Loucy (cell line): ENCODE measurements around the gene GPR17.

Experiments used
- H2AFZ ChIP-seq: fragments of 200-600 bp; sonication (generic); 2 replicates; pipeline ENCODE4 v1.6.0; 2016; ENCODE audit warnings: antibody characterized with exemption, mild to moderate bottlenecking, low read length, moderate library complexity
- H3F3A ChIP-seq: fragments of 200-600 bp; 2 replicates; pipeline ENCODE4 v1.6.0; 2016; ENCODE audit warnings: antibody characterized with exemption, low read depth, mild to moderate bottlenecking
- H3K27me3 ChIP-seq: fragments of 200-600 bp; sonication (generic); 2 replicates; pipeline ENCODE4 v1.6.1; 2014; ENCODE audit warnings: low read length, mild to moderate bottlenecking; ENCODE audit not compliant: insufficient read depth, poor library complexity, severe bottlenecking
- H3K36me3 ChIP-seq: fragments of 200-600 bp; sonication (generic); 2 replicates; pipeline ENCODE4 v1.6.1; 2016; ENCODE audit warnings: low read length; ENCODE audit not compliant: insufficient read depth
- H3K4me1 ChIP-seq: fragments of 200-600 bp; sonication (generic); 2 replicates; pipeline ENCODE4 v1.5.1; 2014; ENCODE audit warnings: low read length, mild to moderate bottlenecking; ENCODE audit not compliant: insufficient read depth, poor library complexity, severe bottlenecking
- H3K4me2 ChIP-seq: fragments of 200-600 bp; sonication (generic); 2 replicates; pipeline ENCODE4 v1.6.0; 2014; ENCODE audit warnings: antibody characterized with exemption, low read length, low read depth, mild to moderate bottlenecking; ENCODE audit not compliant: poor library complexity, severe bottlenecking
- H3K4me3 ChIP-seq: fragments of 200-600 bp; sonication (generic); 2 replicates; pipeline ENCODE4 v1.5.1; 2014; ENCODE audit warnings: low read length, mild to moderate bottlenecking, mixed read lengths; ENCODE audit not compliant: poor library complexity, severe bottlenecking
- H3K79me2 ChIP-seq: fragments of 200-600 bp; sonication (generic); 2 replicates; pipeline ENCODE4 v1.6.1; 2014; ENCODE audit warnings: low read length; ENCODE audit not compliant: insufficient read depth
- H3K9ac ChIP-seq: fragments of 200-600 bp; sonication (generic); 2 replicates; pipeline ENCODE4 v1.6.0; 2014; ENCODE audit warnings: mild to moderate bottlenecking, low read depth, low read length, moderate library complexity; ENCODE audit not compliant: poor library complexity, severe bottlenecking
- H3K9me2 ChIP-seq: fragments of 200-600 bp; sonication (generic); replicated peaks from 2 replicates; pipeline ENCODE4 v1.6.1; 2016; ENCODE audit warnings: low read depth, low read length, mixed read lengths
- H3K9me3 ChIP-seq: fragments of 200-600 bp; sonication (generic); 2 replicates; pipeline ENCODE4 v1.6.1; 2014; ENCODE audit warnings: mild to moderate bottlenecking, antibody characterized with exemption, low read length, low read depth; ENCODE audit not compliant: insufficient read depth
- H4K20me1 ChIP-seq: fragments of 200-600 bp; sonication (generic); 2 replicates; pipeline ENCODE4 v1.6.0; 2014; ENCODE audit warnings: antibody characterized with exemption, low read length, mild to moderate bottlenecking; ENCODE audit not compliant: insufficient read depth, poor library complexity, severe bottlenecking
- CTCF ChIP-seq: fragments of 200-600 bp; sonication (generic); conservative IDR thresholded peaks from 2 replicates; pipeline ENCODE4 v1.5.1; 2014; ENCODE audit warnings: mild to moderate bottlenecking, antibody characterized with exemption, low read length
- EZH2phosphoT487 ChIP-seq: fragments of 200-600 bp; IDR thresholded peaks from 2 replicates; pipeline ENCODE4 v1.6.1; 2018; ENCODE audit warnings: antibody characterized with exemption, mild to moderate bottlenecking, moderate library complexity, borderline replicate concordance

The GPR17 gene

GRCh38 chr2:127650041-127650784, 4.3 kb downstream of the GPR17 start:
- H3K9me3 ChIP-seq = no peaks in the 10 kb centered on the region

GRCh38 chr2:127650785-127651380, 4.9 kb downstream of the GPR17 start:
- no peak overlapping the region for H2AFZ ChIP-seq
- TF ChIP-seq CTCF (no peak), EZH2phosphoT487 (no peak)
- H3K79me2 ChIP-seq = no peaks in the 10 kb centered on the region
- no peaks in the 10 kb centered on the region for H3F3A ChIP-seq
- no peaks in the 10 kb centered on the region for H3K27me3 ChIP-seq
- H4K20me1 ChIP-seq = no peaks in the 10 kb centered on the region
- H3K4me1 ChIP-seq = peaks cover 21% of the 10 kb centered on the region
- H3K9me3 ChIP-seq = no peaks in the 10 kb centered on the region
- no peak overlapping the region for H3K4me2 ChIP-seq
- H3K4me3 ChIP-seq = no peak overlapping the region
- no peaks in the 10 kb centered on the region for H3K36me3 ChIP-seq
- H3K9ac ChIP-seq = no peak overlapping the region
- no peaks in the 10 kb centered on the region for H3K9me2 ChIP-seq

More at GRCh38 chr2:127650041-127650784, 4.3 kb downstream of the GPR17 start:
- no peak overlapping the region for H3K4me2 ChIP-seq
- H3K4me1 ChIP-seq = peaks cover 21% of the 10 kb centered on the region
- H4K20me1 ChIP-seq = no peaks in the 10 kb centered on the region
- TF ChIP-seq EZH2phosphoT487 (no peak), CTCF (no peak)
- no peak overlapping the region for H2AFZ ChIP-seq
- no peaks in the 10 kb centered on the region for H3K79me2 ChIP-seq
- H3K9me2 ChIP-seq = no peaks in the 10 kb centered on the region
- H3K4me3 ChIP-seq = no peak overlapping the region
- H3K36me3 ChIP-seq = no peaks in the 10 kb centered on the region
- no peaks in the 10 kb centered on the region for H3F3A ChIP-seq
- H3K27me3 ChIP-seq = no peaks in the 10 kb centered on the region
- H3K9ac ChIP-seq = no peak overlapping the region

GRCh38 chr2:127651381-127651809, 5.4 kb downstream of the GPR17 start:
- Histone ChIP-seq H3K27me3 (no peaks in the 10 kb centered on the region), H3K4me2 (no peak overlapping the region), H3K9me3 (no peaks in the 10 kb centered on the region), H3K4me1 (peaks cover 20% of the 10 kb centered on the region), H3K36me3 (no peaks in the 10 kb centered on the region), H3K4me3 (no peak overlapping the region), H2AFZ (no peak overlapping the region), H3K9ac (no peak overlapping the region), H4K20me1 (no peaks in the 10 kb centered on the region), H3K79me2 (no peaks in the 10 kb centered on the region), H3F3A (no peaks in the 10 kb centered on the region), H3K9me2 (no peaks in the 10 kb centered on the region)
- TF ChIP-seq CTCF (no peak), EZH2phosphoT487 (no peak)
